SK-N-DZ (cell line): ENCODE data around the gene RCOR1. TPM values are rescaled to one million over a fixed set of nuclear protein-coding genes. Genes with fewer than 3 reads are reported as not detected.
"Not testable (repeated sequence)": the region's sequence is repeated elsewhere in the genome, so short reads cannot be mapped to it uniquely, and the experiment has no call there.

Experiments used
- DNase-seq: peaks from one replicate; pipeline ENCODE4 v3.0.0-alpha.2; 2015; ENCODE audit warnings: low spot score
- polyA plus RNA-seq, 2 experiments: library from polyadenylated mRNA; depleted of rRNA; stranded (reverse); fragments of >200 nt; gene quantifications; 2 replicates each; pipeline ENCODE4 v1.2.3, GENCODE V29; 2014

Gene RCOR1
- 6.5 and 8.2 TPM in 2 replicates for polyA plus RNA-seq (2014; cell fraction: cytosol; rRNA removed)
- polyA plus RNA-seq (2014; cell fraction: nucleus; rRNA removed): 5.2 and 5.6 TPM in 2 replicates

DNA sequence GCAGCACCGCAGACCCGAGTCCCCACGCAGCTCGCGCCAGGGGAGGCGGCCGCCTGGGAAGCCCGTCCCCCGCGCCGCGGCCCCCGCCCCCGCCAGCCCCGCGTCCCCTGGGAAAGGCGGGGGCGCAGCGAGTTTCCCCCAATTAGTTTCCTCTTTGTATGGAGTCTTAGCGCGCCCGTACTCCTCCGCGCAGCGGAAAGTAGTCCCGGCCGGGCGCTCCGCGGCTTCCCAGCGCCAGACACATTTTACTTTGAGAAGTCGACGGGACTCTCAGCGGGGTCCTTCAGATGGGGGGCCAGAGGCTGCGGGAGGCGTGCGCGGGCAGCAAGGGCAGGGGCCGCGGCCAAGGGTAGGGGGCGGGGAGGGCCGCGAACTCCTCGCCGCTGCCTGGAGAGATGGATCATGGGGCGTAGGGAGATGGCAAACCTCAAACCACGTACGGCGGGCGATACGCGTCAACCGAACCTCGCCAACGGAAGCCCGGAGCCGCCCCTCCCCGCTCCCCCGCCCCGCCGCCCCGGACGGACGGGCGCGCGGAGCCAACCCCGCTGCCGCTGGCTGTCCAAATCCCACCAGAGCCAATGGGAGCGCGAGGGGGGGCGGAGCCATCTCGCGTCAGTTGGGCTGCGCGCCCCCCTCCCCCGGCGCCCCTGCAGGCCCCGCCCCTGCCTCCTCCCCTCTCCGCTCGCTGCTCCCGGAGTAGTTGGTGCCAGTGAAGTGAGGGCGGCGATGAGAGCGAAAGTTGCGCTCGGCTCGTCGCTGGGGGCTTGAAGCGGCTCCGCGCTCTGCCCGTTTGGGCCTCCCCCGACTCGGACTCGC, at the start of gene RCOR1:
TSS of gene RCOR1 (plus strand) at position 706 of the 819 bp plus-strand sequence. CDS start 238 bp downstream, outside the sequence.
- peak; percentile 91 for DNase-seq

DNA sequence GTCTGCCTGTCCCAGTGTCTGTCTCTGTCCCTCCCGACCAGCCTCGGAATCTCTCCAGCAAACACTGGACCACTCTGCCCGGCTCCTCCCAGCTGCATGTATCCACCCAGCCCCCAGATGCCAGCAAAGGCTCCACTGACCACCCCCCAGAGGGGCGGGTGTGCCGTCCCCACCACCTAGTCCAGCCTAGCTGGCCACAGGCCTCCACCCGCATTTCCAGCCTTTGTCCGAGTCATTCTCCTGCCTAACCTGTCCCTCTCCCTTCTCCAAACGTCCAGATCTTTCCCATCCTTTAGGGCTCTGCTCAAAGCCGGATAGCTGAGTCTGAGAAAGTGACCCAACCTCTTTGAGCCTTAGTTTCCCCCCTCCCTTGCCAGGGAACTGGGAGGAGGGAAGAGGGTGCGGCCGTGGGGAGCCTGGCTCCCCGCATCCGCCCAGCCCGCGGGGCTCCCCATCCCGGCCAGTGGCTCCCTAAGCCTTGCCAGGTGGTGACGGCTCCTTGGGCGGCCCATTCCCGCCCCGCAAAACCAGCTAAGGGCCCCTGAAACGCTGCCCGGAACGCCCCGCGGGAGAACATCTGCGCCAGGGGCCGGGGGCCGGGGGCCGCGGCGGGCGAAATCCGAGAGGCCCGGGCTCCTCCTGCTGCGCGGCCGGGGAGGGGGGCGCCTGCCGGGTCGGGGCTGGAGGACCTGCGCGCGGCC, 48.3 kb upstream of the RCOR1 start:
- DNase-seq: no peak

DNA sequence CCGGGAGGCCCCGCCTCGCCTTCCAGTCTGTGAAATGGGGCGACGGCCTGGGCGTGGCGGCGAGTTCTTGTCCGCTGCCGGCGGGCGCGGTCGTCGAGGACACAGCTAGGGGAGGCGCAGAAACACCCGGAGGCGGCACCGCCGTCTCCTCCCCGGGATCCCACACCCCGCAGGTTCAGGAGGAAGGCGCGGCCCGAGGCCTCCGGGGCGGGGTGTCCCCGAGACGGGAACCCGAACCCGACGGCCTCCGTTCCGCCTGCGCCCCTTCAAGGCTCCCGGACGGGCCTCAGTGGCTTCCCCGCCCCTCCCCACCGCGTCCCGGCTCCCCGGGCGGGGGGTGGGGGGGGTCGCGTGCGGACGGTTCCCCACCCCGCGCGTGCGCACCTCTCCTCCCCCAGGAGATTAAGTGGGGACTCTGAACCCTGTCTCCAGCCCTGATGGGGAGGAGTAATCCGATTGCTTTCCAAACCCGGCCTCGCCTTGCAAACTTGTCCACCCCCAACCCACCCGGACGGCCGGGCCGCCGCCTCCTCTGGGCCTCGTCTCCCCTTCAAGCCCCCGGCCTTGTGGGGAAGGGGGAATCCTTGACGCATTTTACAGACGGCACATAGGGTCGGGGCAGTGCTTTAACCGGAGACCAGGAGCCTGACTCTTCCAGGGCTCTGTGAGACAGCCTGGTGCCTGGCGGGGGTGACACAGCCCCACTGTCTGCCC, 47.5 kb upstream of the RCOR1 start:
- DNase-seq: no peak

DNA sequence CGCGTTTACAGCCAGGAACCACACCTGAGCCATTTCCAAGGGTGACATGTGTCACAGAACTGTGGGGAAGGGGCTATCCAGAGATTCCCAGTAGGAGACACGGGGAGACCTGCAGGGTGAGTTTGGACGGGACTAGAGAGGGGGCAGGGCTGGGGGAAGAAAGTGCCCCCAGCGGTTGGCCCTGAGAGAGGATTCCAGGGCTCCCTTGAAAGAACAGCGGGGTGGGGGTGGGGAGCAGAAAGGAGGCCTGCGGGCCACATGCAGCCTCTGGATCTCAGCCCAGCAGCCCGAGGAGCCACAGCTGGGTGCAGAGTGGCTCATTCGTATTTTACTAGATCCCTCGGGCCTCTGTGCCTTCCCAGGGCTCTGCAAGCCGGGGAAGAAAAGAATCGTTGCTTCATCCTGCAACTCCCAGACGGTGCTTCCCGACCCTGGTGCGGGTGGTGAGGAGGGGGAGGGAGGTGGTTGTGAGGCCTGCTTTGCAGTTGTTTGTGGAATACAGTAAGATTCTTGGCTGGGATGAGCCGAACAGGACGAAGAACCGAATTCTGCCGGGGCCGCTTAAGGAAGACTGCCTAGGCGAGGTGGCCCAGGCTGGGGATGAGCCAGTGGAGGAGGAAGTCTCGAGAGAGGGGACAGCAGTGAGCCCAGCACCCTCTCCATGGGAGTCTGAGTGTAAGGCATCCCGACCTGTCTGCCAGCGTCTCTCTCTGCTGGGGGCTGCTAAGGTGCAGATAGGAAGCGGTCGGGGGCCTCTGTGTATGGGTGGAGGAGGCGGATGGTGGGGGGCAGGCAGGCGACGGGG, 46.8 kb upstream of the RCOR1 start:
- DNase-seq: no peak

DNA sequence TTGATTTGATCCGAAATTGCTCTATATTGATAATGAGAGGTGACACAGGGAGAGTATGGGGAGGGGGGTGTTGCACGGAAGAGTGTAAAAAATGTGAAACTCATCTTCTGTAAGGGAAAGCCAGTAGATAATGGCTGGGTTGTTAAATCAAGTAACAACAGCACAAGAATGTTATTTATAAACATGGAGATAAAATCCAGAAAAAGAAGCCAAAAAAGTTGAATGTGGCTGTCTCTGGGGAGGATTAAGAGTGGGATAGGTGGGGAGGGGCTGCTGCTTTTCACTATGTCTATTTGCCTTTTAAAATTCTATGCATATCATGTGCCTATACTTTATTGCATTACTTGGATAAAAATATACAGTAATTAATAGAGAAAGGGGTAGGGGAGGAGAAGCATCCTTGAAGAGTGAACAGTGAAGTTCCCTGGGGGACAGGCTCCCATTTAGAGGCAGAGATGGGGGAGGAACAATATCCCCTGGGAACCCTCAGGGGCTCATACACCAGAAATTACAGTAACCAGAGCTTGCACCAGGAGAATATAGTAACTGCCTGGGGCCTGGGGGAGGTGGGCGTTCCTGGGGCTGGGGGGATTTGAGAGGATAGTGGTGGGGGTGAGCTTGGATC, 43.7 kb upstream of the RCOR1 start:
- DNase-seq: no peak

DNA sequence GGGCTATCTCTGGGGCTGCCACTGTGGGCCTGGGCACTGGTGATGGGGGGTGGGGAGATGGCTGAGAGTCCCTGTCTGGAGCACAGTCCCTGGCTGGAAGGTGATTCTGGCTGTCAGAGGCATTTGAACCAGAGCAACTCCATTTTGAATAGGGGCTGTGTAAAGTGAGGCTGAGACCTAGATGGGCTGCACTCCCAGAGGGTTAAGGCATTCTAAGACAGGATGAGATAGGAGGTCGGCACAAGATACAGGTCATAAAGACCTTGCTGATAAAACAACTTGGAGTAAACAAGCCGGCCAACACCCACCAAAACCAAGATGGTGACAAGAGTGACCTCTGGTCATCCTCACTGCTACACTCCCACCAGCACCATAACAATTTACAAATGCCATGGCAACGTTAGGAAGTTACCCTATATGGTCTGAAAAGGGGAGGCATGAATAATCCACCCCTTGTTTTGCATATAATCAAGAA, 41.5 kb upstream of the RCOR1 start:
- DNase-seq: not testable (repeated sequence)

DNA sequence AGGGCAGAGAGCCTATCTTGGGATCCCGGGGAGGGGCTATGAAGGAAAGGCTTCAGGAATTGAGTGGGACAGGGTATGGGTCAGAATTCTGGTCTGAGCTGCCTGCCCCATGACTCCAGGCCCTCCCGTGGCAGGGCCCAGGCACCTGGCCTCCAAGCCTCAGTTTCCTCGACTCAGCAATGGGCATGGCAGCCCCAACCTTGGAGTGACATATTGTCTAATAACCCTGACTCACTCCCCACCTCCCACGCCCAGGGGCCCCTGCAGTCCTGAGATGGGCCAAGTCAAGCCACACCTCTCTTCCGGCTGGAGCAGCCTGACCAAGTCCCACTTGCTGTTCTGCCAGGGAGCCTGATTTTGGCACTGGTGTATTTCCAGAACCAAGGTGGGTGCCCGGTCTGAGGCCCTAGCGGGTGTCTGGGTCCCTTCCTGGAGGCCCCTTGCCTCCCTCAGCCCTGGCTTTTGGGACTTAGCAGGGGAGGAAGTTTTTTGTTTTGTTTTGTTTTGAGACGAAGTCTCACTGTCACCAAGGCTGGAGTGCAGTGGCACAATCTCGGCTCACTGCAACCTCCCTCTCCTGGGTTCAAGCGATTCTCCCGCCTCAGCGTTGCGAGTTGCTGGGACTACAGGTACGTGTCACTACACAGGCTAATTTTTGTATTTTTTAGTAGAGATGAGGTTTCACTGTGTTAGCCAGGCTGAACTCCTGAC, 40.3 kb upstream of the RCOR1 start:
- no peak for DNase-seq

DNA sequence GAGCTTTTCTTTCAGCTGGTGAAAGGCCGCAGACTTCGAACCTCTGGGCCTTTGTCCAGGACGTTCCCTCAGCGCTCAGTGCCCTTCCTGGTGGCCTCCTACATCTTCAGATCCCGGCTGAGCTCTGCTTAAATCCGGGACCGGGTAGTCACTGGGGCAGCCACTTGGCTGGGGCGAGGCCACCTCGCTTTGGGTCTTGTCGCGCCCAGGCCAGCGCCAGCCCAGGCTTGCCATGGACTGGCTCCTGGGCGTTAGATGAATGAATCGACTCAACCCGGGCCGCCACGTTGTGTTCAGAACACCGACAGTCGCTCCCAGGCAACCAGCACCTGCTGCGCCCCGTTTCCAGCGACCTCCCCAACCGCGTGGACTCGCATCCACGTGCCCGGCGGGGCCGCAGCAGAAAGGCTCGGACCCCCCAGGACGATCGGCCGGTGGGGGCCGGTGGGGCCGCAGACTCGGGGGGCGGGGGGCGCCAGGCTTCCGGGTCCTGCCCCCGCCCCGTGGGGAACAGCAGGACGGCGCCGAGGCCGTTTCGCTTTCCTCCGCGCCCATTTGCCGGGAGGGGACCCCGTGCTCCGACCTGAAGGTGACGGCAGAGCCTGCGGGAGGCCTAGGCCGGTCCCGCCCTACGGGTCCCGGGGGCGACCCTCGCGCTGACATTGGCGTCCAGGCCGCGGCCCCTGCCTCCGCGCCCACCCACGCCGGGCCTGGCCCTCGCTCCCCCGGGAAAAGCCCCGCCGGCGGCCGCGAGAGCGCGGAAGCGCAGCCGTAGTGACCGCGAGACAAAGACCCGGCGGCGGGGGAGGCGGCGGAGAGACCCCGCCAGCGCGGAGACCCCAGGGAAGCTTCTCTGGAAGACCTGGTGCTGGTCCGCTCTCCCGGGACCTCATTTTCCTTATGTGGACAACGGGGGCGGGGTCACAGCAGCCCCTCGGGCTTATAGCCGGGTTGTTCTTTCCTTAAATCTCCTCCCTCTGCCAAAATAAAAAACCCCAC, 37.3 kb upstream of the RCOR1 start:
- no peak for DNase-seq

DNA sequence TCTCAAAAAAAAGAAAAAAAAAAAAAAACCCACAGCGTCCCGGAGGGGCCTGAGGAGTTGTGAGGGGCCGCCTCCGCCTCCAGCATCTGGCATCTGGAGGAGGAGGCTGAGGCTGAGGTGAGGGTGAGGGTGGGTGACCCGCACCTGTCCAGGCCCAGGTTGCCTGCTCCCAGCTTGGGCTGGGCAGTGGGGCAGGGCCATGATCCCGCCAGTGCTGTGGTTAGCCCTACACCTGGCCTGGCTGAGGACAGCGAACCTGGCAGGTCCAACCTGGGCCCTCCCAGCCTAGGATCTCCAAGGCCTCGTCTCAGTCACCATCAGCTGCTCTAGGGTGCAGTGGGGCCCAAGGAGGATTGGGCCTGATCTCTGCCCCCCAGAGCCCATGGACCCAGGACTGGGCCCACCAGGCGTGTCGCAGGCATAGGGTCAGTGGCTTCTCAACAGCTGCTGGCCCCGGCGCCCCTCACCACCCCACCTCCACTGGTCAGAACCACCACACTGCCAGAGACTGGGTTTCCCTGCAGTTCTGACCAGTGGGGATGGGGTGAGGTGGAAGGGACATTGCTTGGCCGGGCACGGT, 36.3 kb upstream of the RCOR1 start:
- DNase-seq: no peak

DNA sequence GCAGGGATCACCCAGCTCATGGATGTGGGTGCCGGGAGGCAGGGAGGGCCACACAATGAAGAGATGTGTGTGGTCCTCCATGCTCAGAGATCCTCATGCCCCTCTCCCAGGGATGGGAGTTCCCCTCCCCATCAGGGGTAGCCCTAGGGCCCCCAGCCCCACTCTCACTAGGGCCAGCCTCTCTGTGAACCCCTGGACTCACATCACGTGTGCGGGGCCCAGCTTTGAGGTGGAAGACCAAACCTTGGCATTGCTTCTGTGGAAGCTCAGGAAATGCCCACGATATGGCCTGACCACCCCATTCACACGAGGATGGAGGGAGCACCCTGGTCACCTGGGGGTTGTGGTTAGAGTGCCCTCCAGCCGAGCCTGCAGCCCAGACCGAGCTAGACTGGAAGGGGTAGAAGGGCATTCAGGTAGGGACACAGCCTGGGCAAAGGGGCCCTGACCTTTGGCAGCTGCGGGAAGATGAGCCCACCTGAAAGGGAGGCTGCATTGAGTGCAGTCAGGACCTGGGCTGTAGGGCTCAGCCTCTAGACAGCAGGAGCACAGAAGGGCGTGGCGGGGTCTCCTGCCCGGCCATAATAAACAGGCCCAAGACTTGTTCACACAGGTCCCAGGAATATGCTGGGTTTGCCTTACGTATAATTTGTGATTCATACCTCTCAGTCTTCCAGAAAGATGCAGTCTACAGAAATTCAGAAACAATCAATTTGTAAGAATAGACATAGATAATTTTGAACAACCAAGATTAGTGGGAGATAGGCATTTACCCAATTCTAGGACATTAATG, 34.8 kb upstream of the RCOR1 start:
- DNase-seq: no peak

DNA sequence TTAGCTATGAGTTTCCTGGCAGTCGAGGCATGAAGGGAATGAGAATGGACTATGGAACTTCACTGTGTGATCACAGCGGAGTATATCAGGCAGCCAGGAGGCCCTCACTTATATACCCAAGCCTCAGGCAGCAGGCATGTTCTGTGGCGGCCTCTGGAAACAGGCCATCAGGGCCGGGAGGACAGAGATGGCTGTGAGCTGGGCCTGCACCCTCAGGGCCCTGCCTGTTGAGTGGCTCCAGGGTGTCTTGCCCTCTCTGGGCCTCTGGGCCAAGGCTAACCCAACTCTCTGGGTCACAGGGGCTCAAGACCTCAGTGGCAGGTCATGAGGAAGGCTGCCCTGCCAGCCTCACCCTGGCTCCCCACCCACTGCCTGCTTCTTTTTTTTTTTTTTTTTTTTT, 33.9 kb upstream of the RCOR1 start:
- DNase-seq: no peak

DNA sequence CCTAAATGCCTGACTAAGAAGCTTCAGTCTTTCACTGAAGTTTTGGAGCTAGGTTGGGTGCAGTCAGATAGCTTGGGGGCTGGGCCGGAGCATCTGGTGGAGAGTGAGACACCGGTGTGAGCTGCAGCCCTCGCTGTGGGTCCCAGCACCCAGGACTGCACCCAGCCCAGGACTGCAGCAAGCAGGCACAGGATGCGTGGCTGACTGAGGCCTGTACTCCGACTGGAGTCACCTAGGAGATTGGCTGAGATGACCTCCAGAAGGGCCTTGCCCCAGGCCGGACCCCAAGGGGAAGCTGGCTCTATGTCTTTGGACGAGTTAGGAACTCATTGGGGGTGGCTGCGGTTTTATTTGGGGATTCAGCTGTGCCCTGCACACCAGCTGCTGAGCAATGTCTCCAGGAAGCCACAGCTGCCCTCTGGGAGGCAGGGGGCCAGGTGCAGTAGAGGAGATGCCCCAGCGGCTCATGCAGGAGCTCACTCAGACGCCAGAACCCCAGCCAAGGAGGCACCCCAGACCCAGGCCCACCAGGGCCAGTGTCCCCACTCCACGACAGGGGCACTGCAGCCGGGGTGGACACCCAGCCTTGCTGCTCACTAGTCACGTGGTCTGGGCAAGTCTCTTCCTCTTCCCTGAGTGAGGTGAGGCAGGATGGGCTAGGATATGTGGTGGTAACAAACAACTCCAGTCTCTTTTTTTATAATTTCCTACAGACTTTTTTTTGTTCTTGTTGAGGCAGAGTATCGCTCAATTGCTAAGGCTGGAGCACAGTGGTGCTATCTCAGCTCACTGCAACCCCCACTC, 31.8 kb upstream of the RCOR1 start:
- no peak for DNase-seq

DNA sequence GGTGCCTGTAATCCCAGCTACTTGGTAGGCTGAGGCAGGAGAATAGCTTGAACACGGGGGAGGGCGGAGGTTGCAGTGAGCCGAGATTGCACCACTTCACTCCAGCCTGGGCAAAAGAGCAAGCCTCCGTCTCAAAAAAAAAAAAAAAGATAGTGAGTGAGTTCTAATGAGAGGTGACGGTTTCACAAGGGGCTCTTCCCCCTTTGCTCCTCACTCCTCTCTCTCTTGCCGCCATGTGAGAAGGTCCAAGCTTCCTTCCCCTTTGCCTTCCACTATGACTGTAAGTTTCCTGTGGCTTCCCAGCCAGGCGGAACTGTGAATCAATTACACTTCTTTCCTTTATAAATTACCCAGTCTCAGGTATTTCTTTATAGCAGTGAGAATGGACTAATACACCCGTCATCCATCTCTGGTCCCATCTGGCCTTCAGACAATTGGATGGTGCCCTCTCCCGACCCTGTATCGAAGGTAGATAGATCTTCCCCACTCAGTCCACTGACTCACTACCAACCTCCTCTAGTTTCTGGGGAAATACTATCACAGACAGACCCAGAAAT, 27.0 kb upstream of the RCOR1 start:
- DNase-seq: no peak

DNA sequence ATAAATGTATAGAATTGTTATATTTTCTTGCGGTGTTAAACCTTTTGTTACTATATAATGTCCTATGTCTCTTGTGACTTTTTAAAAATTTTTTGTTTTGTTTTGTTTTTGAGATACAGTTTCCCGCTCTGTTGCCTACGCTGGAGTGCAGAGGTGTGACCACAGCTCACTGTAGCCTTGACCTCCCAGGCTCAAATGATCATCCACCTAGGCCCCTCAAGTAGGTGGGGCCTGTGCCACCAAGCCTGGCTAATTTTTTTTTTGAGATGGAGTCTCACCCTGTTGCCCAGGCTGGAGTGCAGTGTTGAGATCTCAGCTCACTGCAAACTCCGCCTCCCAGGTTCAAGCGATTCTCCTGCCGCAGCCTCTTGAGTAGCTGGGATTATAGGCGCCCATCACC, 26.5 kb upstream of the RCOR1 start:
- DNase-seq: no peak

DNA sequence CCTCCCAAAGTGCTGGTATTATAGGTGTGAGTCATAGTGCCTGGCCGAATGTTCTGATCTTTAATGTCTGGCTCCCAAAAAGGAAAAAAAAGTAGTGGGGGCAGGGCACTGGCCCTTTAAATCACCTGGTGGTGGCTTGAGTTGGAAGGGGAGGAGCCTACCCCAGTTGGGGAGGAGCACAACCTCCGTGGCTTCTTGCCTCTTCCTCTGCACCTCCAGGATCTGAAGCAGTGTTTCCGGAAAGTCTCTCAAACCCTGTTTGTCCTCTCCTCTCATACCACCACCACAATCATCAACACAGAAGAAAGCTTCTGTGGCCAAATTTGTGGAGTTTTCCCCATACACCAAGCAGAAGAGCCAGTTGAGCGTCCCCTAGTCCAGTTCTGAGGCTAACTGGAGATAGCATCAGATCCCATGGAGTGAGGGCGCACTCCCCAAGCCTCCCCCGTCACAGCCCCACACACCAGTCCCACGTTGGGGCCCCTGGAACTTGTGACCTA, 24.3 kb upstream of the RCOR1 start:
- DNase-seq: no peak

DNA sequence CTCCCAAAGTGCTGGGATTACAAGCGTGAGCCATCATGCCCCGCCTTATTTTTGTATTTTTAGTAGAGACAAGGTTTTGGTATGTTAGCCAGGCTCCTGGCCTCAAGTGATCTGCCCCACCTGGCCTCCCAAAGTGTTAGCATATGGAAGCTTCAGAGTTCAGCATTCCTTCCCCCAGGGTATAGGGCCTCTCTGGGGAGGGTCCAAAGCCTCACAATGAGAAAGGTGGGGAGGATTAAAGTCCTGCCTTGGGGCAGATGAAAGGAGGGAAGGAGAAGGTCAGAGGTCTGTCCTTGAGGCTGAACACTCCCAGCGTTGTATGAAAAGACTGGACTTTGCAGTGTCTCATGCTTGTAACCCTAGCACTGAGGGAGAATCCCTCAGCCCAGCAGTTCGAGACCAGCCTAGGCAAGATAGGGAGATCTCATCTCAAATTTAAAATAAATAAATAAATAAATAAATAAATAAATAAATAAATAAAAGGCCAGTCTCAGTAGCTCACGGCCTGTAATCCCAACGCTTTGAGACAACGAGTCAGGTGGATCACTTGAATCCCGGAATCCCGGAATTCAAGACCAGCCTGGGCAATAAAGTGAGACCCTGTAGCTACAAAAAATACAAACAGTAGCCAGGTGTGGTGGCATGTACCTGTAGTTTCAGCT, 22.0 kb upstream of the RCOR1 start:
- no peak for DNase-seq
